HL-60/S4 (cell line): ENCODE data around the gene FGF23.

Experiments used
- in situ Hi-C: fragments of 300-500 bp; cut with MboI; formaldehyde crosslinking; loops from 2 replicates; pipeline ENCODE4 v1.14.3; 2022; ENCODE audit warnings: low sequenced_read_pairs

The FGF23 gene

GRCh38 chr12:4387607-4388006 is 8.1 kb upstream of the FGF23 start:
- in situ Hi-C loops, result no loop called here

- in situ Hi-C loops, result no loop called here
These were observed 7.3 kb upstream of the FGF23 start for GRCh38 chr12:4386801-4387200.

GRCh38 chr12:4383304-4383865 is 3.9 kb upstream of the FGF23 start:
- in situ Hi-C loops, result no loop called here

GRCh38 chr12:4380332-4380731 is 820 bp upstream of the FGF23 start:
- in situ Hi-C loops, result no loop called here

GRCh38 chr12:4378772-4379171 is 740 bp downstream of the FGF23 start:
- in situ Hi-C loops, result no loop called here

GRCh38 chr12:4375449-4375848 is 4.1 kb downstream of the FGF23 start:
- in situ Hi-C loops, result no loop called here

GRCh38 chr12:4372653-4373052 is 6.9 kb downstream of the FGF23 start:
- in situ Hi-C loops, result loop anchor here (25.0 kb wide), 1 partner anchor 640 kb away; no protein-coding TSS in a partner anchor

- in situ Hi-C loops, result loop anchor here (25.0 kb wide), 1 partner anchor 642 kb away; no protein-coding TSS in a partner anchor
These were observed 9.2 kb downstream of the FGF23 start for GRCh38 chr12:4370265-4370664.

- in situ Hi-C loops, result loop anchor here (25.0 kb wide), 1 partner anchor 643 kb away; no protein-coding TSS in a partner anchor
These were observed 10.0 kb downstream of the FGF23 start for GRCh38 chr12:4369548-4369947.

GRCh38 chr12:4366090-4366489 is 13.4 kb downstream of the FGF23 start:
- in situ Hi-C loops, result loop anchor here (25.0 kb wide), 1 partner anchor 646 kb away; no protein-coding TSS in a partner anchor

- in situ Hi-C loops, result loop anchor here (25.0 kb wide), 1 partner anchor 656 kb away; no protein-coding TSS in a partner anchor
These were observed 23.5 kb downstream of the FGF23 start for GRCh38 chr12:4356041-4356327.

- in situ Hi-C loops, result loop anchor here (25.0 kb wide), 1 partner anchor 657 kb away; no protein-coding TSS in a partner anchor
These were observed 24.1 kb downstream of the FGF23 start for GRCh38 chr12:4355156-4356040.

GRCh38 chr12:4353785-4354208 is 25.7 kb downstream of the FGF23 start:
- in situ Hi-C loops, result loop anchor here (25.0 kb wide), 1 partner anchor 659 kb away; no protein-coding TSS in a partner anchor

- in situ Hi-C loops, result no loop called here
These were observed 32.6 kb downstream of the FGF23 start for GRCh38 chr12:4346931-4347330.

- in situ Hi-C loops, result no loop called here
These were observed 47.7 kb downstream of the FGF23 start for GRCh38 chr12:4331842-4332241.

- in situ Hi-C loops, result no loop called here
These were observed 48.3 kb downstream of the FGF23 start for GRCh38 chr12:4331221-4331620.

GRCh38 chr12:4330203-4330602 is 49.3 kb downstream of the FGF23 start:
- in situ Hi-C loops, result no loop called here

GRCh38 chr12:4327293-4327692 is 52.2 kb downstream of the FGF23 start:
- in situ Hi-C loops, result no loop called here

GRCh38 chr12:4325966-4326365 is 53.5 kb downstream of the FGF23 start:
- in situ Hi-C loops, result no loop called here

- in situ Hi-C loops, result no loop called here
These were observed 55.1 kb downstream of the FGF23 start for GRCh38 chr12:4324366-4324765.

- in situ Hi-C loops, result no loop called here
These were observed 56.1 kb downstream of the FGF23 start for GRCh38 chr12:4323396-4323795.

- in situ Hi-C loops, result no loop called here
These were observed 56.8 kb downstream of the FGF23 start for GRCh38 chr12:4322726-4323125.
